ENCODE measurements around the gene DDX3X.

DNA sequence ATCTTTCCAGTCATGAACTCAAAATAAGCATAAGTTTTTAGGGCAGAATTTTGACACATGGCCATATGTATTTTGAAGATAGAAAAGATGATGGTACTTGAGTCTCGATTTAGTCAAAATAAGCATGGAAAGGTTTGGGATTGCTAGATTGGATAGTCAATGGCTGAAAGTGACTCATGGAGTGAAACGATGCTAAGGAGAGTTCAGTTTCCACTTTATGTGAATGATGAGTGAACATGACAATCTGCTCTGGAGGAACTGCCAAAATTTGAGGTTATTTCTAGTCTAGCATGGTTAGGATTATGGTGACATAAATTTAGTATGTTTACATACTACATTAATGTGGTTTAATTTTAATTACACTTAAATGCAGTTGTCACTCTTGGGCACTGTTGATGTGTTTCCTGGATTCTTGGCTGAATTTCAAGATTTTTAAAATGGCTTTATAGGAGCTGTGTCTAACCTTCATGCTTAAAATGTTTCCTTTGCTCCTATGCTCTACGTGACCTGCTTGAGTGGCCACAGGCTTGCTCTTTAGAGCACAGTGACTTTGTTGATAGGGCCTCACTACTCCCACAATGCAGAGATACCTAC, 17.1 kb downstream of the DDX3X start:
- peak; percentile 43; the same call in 1 of the 2 replicates for TF ChIP-seq POLR2A (IDR thresholded peaks at IDR 0.05; ENCODE audit: low read depth, low read length)
- TF ChIP-seq TAF1 (IDR thresholded peaks at IDR 0.05; ENCODE audit: low read depth, low read length): no peak
- no peak for TF ChIP-seq SPI1 (IDR thresholded peaks at IDR 0.05; ENCODE audit: low read depth, low read length)

Data from GM12891 (cell line).